Ascending aorta (tissue), 2 donors: ENCODE data around the gene SHMT2. TPM values are rescaled to one million over a fixed set of nuclear protein-coding genes. Genes with fewer than 3 reads are reported as not detected.
A peak's percentile ranks its signal among the peaks of the same experiment; 100 is the strongest.

Source experiments
- DNase-seq, 2 donors: peaks; one replicate each; pipeline ENCODE4 v3.0.0-alpha.2; 2019; ENCODE audit warnings: low spot score in 2 of 2
- H3K27ac ChIP-seq, 2 donors: fragments of 200-600 bp; sonication (generic); one replicate each; pipeline ENCODE4 v1.5.1; 2016 to 2017; ENCODE audit warnings: mild to moderate bottlenecking in 1 of 2
- H3K27me3 ChIP-seq: fragments of 200-600 bp; sonication (generic); one replicate; pipeline ENCODE4 v1.5.1; 2017
- H3K36me3 ChIP-seq, 2 donors: fragments of 200-600 bp; sonication (generic); one replicate each; pipeline ENCODE4 v1.5.1; 2016
- H3K4me1 ChIP-seq, 2 donors: fragments of 200-600 bp; sonication (generic); one replicate each; pipeline ENCODE4 v1.5.1; 2016 to 2017; ENCODE audit warnings: mild to moderate bottlenecking in 1 of 2
- H3K4me3 ChIP-seq, 2 donors: fragments of 200-600 bp; sonication (generic); one replicate each; pipeline ENCODE4 v1.5.1; 2016 to 2017; ENCODE audit warnings: mild to moderate bottlenecking in 1 of 2
- H3K9me3 ChIP-seq, 2 donors: fragments of 200-600 bp; sonication (generic); one replicate each; pipeline ENCODE4 v1.5.1; 2016
- intact Hi-C: fragments of 100-400 bp; cut with DNase I; formaldehyde crosslinking; loops from one replicate; pipeline ENCODE4 v1.15.1; 2023
- total RNA-seq: library from RNA; depleted of rRNA; stranded (reverse); fragments of >200 nt; gene quantifications from one replicate; pipeline ENCODE4 v1.1.0, GENCODE V29; 2016
- TF ChIP-seq, protein P1 (sequence below), 3 experiments: fragments of 200-600 bp in 2 of 3; fragments of 450-650 bp in 1 of 3; sonication (generic) in 2 of 3; IDR thresholded peaks; one replicate each; pipeline ENCODE4 v1.5.1; 2016 to 2019; ENCODE audit warnings: antibody characterized with exemption in 3 of 3, mild to moderate bottlenecking in 1 of 3, moderate library complexity in 1 of 3

SHMT2 gene
- total RNA-seq, 1 donor from 2014 or later: 136 TPM

DNA sequence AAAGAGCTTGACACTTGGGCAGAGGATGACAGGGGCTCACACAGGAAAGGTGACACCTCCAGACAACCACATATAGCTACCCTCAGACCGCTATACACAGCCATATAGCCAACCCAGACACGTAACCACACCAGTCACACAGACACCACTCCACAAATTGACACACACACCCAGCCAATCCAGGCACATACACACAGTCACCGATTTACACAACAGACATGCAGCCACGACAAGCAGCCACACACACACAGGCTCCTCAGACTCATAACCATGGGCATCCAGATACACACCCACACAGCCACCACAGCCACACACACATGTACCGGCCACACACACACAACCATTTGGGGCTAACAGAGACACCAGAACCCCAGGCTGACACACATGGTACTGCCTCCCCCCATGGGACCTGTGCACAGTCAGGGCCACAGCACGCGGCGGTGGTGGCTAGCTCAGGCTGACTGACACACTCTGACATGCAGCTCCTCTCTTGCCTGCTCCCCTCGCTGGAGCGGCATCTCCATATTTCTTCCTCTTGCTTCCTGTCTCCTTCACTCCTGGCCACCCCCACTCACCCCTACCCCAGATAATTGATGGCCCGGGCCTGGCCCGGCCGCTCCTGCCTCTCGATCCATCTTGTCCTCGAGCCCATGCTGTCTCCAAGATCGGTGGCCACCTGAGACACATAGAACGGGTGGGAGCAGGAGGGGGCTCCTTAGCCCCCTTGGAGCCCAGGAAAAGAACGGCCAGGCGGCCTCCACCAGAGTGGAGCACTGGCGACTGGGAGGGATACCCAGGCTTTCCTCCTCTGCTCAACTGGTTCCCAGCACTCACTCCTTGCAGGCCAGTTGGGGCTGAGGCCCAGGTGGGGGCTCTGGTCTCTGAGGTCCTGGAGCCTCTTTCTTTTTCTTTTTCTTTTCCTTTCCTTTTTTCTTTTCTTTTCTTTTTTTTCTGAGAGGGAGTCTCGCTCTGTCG, 6.0 kb upstream of the SHMT2 start:
- H3K27me3 ChIP-seq: peaks cover 9% of the 10 kb centered on the region
- DNase-seq: no peak
- intact Hi-C loops: no loop called here
- H3K9me3 ChIP-seq: no peaks in the 10 kb centered on the region
- TF ChIP-seq, protein P1, sequence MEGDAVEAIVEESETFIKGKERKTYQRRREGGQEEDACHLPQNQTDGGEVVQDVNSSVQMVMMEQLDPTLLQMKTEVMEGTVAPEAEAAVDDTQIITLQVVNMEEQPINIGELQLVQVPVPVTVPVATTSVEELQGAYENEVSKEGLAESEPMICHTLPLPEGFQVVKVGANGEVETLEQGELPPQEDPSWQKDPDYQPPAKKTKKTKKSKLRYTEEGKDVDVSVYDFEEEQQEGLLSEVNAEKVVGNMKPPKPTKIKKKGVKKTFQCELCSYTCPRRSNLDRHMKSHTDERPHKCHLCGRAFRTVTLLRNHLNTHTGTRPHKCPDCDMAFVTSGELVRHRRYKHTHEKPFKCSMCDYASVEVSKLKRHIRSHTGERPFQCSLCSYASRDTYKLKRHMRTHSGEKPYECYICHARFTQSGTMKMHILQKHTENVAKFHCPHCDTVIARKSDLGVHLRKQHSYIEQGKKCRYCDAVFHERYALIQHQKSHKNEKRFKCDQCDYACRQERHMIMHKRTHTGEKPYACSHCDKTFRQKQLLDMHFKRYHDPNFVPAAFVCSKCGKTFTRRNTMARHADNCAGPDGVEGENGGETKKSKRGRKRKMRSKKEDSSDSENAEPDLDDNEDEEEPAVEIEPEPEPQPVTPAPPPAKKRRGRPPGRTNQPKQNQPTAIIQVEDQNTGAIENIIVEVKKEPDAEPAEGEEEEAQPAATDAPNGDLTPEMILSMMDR (IDR thresholded peaks at IDR 0.05): no peak
- no peak overlapping the region for H3K27ac ChIP-seq
- peaks cover 0 to 3% of the 10 kb centered on the region in 2 donors for H3K4me1 ChIP-seq
- H3K4me3 ChIP-seq: no peak overlapping the region
- no peaks in the 10 kb centered on the region for H3K36me3 ChIP-seq

DNA sequence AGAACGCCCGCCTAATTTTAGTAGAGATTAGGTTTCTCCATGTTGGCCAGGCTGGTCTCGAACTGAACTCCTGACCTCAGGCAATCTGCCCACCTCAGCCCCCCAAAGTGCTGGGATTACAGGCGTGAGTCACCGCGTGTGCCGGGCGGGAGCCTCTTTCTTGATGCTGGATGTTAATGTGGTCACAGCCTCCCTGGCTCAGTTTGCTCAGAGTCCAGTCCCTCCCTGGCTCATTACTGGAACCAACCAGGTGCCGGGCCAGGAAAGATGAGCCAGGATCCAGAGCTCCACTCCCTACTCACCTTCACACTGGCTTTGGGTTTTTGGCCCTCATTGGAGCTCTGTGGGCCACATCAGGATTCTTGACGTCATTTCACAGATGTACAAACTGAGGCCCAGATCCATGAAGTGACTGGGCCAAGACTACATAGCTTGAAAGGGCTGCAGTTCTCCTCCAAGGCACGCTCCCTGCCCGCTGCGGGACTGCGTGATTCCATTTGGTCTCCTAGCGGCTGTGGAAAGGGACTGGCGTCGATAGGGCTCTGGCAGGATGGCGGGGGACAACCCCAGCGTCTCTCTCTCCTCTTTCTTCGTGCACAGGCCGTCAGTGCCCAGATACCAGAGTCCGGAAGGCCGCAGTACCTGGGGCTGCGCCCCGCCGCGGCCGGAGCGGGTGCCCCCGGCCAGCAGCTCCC, 5.1 kb upstream of the SHMT2 start:
- no peak overlapping the region for H3K27ac ChIP-seq
- no peak overlapping the region for H3K4me3 ChIP-seq
- peaks cover 9% of the 10 kb centered on the region for H3K27me3 ChIP-seq
- TF ChIP-seq, protein P1 (IDR thresholded peaks at IDR 0.05): no peak
- intact Hi-C loops: no loop called here
- DNase-seq: no peak
- H3K36me3 ChIP-seq: no peaks in the 10 kb centered on the region
- H3K4me1 ChIP-seq: peaks cover 0 to 6% of the 10 kb centered on the region in 2 donors
- H3K9me3 ChIP-seq: no peaks in the 10 kb centered on the region

DNA sequence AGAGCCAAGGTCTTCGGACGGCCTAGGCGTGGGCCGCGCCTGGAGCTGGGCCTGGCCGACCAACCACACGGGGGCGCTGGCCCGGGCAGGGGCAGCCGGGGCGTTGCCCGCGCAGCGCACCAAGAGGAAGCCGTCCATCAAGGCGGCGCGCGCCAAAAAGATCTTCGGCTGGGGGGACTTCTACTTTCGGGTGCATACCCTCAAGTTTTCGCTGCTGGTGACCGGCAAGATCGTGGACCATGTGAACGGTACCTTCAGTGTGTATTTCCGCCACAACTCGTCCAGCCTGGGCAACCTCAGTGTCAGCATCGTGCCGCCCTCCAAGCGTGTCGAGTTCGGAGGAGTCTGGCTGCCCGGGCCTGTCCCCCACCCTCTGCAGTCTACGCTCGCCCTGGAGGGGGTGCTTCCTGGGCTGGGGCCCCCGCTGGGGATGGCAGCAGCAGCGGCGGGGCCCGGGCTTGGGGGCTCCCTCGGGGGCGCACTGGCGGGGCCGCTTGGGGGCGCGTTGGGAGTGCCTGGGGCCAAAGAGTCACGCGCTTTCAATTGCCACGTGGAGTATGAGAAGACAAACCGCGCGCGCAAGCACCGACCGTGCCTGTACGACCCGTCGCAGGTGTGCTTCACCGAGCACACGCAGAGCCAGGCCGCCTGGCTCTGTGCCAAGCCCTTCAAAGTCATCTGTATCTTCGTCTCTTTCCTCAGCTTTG, 4.4 kb upstream of the SHMT2 start:
- H3K4me1 ChIP-seq: peaks cover 0 to 6% of the 10 kb centered on the region in 2 donors
- H3K27me3 ChIP-seq: peaks cover 9% of the 10 kb centered on the region
- no peak overlapping the region for H3K27ac ChIP-seq
- H3K9me3 ChIP-seq: no peaks in the 10 kb centered on the region
- TF ChIP-seq, protein P1 (IDR thresholded peaks at IDR 0.05): peak in 2 of 3 experiments; percentile 41 to 44
- H3K36me3 ChIP-seq: no peaks in the 10 kb centered on the region
- intact Hi-C loops: no loop called here
- no peak overlapping the region for H3K4me3 ChIP-seq
- no peak for DNase-seq

DNA sequence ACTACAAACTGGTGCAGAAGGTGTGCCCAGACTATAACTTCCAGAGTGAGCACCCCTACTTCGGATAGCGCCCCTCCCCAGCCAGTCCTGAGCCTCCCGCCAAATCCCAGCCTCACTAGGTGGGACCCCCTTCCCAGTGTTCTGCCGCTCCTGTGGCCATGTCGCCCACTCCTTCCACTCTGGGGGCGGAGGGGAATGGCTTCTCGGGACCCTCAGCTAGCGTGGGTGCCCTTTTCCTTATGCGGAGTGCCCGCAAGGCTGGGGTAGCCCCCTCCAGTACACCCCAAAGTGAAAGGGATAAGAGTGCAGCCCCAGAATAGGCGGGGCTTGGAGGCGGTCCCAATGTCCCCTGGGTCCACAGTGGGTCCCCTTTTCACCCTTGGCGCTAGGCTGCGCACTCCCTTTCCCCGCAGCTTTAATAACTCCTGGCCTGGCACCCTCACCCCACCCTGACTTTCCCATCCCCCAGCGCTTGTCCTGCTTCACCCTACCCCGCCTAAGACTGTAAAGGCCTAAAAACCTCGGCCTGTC, 3.8 kb upstream of the SHMT2 start:
- no peaks in the 10 kb centered on the region for H3K9me3 ChIP-seq
- H3K27ac ChIP-seq: no peak overlapping the region
- TF ChIP-seq, protein P1 (IDR thresholded peaks at IDR 0.05): no peak
- H3K4me1 ChIP-seq: peaks cover 0 to 12% of the 10 kb centered on the region in 2 donors
- intact Hi-C loops: no loop called here
- H3K27me3 ChIP-seq: peaks cover 9% of the 10 kb centered on the region
- no peak overlapping the region for H3K4me3 ChIP-seq
- no peaks in the 10 kb centered on the region for H3K36me3 ChIP-seq
- DNase-seq: no peak

DNA sequence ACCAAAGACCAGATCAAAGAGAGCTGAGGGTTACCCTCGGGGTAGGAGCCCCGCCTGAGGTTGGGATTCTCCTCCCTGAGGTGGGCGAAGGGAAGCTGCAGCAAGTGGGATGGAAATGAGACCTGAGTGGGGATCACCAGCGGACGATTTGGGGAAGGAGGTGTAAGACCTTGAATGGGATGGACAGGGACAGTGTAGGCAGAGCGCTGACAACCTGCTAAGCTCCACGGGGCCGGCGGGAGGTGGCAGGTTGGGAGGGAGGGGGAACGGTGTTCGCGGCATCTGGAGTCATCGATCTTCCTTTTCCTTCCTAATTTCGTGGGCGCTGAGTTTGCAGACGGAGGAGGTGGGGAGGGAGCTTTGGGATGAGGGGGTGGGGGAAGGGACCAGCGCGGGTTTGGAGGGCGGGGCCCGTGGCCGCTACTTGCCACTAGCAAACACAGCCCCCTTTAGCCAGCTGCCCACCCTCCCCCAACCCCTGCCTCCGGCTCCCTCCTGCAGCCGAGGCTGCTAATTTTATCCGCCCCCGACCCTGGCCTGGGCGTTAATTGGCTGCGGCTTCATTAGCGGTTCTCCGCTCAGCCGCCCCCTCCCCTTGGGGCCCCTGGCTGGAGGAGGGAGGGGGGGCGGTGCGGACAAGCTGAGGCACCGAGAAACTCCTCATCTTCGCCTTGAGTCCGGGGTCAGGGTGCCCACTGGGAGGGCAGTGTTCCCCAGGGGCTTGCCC, 2.8 kb upstream of the SHMT2 start:
- TF ChIP-seq, protein P1 (IDR thresholded peaks at IDR 0.05): no peak
- DNase-seq: no peak
- H3K4me3 ChIP-seq: peak overlapping the region in 1 of 2 donors; percentile 41
- H3K36me3 ChIP-seq: peaks cover 0 to under 1% of the 10 kb centered on the region in 2 donors
- intact Hi-C loops: no loop called here
- H3K27me3 ChIP-seq: peaks cover 9% of the 10 kb centered on the region
- no peaks in the 10 kb centered on the region for H3K9me3 ChIP-seq
- H3K4me1 ChIP-seq: peaks cover 0 to 16% of the 10 kb centered on the region in 2 donors
- no peak overlapping the region for H3K27ac ChIP-seq
